ENCODE data around the gene HDAC9.

The HDAC9 gene

DNA sequence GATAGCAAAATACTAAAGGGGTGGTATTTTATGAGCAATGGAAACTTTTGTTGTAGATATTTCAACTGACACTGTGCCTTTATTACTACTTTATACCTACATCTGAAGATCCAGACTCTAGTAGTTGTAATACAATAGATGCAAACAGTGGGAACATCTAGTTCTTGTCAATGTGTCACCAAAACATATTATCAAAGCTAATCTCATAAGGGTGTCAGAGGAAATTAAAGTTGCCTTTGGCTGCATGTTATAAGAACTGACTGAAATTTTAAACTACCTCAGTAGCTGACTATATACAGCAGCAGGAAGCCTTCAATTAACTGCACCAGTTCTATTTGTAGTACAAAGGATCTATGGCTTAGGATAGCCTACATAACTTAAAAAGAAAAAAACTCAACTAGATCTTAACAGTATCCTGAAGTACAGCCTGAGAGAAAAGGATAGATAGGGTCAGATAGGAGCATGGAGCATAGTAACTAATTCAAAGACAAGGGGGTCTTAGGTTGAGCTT lies 30.9 kb downstream of the HDAC9 start:
- no peak for DNase-seq (ENCODE audit: low read depth)

DNA sequence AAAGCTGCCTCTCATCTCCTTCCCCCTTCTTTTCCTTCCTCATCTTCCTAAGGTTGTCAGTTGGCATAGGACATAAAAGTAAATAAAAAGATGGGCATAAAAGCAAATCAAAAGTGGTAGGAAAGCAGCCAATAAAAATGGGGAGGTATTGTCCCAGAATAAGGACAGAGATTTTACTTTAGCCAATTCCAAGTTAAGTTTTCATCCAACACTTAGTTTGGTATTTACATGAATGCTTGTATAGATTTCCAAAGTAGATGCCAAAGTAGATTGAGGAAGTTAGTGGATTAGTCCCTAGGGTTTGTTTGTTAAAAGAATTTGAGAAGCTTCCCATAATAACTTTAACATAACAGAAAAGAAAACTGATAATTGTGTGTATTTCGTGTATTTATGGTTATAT lies 33.7 kb downstream of the HDAC9 start:
- no peak for DNase-seq (ENCODE audit: low read depth)

DNA sequence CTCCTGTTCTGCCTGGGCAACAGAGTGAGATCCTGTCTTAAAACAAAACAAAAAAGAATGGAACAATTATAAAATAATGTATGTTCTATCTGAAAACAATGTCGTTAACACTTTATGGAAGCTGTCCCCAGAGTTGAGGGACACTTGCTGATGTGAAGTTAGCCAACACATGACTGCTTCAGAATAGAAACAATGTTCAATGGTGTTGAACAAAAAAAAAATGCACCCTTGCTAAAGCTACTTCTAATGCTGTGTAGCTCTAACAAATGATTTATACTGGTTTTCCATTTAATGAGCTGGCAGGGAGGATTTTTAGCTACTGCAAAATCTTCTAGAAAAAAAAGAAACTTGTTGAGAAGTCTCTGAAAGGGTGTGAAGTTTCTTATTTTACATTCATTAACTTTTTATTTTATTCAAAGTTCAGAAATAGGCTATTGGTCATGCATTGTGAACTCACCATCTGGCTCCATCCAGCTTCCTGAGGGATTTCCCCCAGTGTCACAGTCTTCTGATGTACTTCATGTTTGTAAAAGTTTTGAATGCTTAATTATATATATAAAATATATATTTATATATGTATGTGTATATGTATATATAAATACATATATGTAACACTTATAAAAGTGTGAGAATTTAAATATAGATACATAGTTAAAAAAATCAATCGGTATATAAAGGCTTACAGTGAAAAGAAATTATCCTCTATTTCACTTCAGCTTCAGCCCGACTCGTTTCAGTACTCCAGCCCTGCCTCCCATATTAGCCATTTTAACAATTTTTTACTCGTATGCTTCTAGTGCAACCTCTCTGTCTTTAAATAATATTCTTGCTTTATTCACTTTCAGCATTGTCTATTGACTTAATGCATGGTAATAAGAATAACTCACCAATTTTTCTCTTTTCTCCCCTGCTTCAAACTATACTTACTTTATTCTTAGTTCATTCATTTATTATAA lies 35.0 kb downstream of the HDAC9 start:
- DNase-seq (ENCODE audit: low read depth) = no peak

DNA sequence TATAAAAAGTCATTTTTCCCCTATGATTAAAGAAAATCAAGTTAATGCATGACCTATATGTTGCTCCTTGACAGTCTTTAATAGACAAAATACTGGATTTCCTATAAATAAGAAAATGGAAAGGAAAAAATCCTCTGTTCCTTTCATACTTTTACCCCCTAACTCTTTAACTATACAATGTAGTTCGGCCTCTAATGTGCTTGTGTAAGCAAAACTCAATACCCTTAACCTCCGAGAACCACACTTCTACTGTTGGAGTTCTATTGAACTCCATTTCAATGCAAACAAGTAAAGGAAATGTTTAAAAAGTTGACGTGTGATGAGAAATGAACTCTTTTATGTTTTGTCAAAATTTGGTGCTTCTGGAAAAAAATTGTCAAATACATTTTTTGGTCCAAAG lies 36.0 kb downstream of the HDAC9 start:
- no peak for DNase-seq (ENCODE audit: low read depth)

DNA sequence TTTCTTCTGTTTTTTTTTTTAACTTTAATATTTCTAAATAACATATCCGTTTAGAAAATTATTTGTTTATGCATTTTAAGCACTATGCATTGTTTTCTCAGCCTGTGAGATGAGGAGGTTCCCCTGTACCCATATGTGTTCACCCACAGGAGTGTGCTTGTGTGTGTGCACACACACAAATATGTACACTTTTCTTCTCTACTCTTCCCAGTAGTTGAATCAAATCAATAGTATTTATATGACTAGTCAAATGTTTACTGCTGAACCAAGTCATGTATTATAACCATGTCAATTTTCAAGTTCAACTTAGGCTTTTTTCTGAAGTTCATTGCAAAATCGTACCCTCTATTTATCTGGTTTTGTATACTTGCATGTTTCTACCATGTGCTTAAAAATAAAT lies 37.3 kb downstream of the HDAC9 start:
- no peak for DNase-seq (ENCODE audit: low read depth)

DNA sequence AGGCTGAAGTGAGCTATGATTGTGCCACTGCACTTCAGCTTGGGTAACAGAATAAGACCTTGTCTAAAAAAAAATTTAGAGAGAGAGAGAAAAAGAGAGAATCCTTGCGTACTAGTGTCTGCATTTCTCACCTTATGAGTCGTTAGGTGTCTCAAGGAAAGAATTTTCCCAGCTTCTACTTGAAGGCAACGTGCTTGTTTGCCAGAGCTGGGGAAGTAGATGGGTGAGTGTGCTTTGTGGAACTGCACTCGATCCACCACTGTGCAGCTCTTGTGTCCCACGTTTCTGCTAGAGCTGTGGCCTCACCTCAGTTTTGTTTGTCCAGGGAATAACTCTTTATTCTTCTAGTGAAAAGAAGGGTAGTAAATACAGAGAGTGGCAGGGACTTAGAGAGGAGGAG lies 38.9 kb downstream of the HDAC9 start:
- DNase-seq (ENCODE audit: low read depth) = no peak

DNA sequence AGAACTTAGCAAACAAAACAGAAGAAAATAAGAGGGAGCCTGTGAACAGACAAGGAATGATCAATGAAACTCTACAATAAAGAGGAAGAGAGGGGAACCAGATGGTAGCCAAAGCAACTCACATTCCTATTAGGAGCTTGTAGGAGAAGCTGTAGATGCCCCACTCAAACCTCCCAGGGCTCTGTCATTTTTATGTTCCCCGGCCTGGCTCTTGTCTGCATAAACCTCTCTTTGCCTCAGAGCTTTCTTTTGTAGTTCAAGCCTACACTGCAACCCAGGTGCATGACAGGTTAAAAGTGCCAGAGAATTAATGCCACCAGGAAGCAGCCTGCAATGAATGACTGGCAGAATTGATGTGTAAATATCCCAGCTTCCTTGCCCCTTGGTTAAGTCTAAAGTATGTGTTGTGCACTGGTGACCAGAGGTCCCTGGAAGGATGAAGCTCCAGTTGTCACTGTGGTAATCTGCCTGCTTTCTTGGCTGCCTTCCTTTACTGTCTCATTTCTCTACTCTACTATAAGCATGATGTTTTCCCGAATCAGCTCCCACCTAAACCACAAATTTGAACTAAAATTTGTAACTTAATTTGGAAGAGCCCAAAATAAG lies 40.4 kb downstream of the HDAC9 start:
- no peak for DNase-seq (ENCODE audit: low read depth)

DNA sequence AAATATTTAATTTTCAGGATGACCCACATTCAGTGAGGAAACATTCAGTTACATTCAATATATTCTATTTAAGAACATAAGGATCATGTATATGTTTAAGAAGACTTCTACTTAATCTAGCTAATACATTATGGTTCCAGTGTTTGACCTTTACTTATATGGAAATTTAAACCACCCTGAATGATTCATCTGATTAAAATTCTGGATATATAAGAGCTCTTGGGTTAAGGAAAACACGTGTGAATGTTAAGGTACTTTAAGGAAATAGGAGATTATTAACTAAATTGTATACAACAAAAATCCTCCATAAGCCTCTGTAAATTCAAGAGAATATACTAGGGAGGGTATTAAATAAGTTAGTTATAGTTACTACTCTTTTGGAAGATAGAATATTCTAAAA lies 40.9 kb downstream of the HDAC9 start:
- DNase-seq (ENCODE audit: low read depth) = peak; percentile 61

DNA sequence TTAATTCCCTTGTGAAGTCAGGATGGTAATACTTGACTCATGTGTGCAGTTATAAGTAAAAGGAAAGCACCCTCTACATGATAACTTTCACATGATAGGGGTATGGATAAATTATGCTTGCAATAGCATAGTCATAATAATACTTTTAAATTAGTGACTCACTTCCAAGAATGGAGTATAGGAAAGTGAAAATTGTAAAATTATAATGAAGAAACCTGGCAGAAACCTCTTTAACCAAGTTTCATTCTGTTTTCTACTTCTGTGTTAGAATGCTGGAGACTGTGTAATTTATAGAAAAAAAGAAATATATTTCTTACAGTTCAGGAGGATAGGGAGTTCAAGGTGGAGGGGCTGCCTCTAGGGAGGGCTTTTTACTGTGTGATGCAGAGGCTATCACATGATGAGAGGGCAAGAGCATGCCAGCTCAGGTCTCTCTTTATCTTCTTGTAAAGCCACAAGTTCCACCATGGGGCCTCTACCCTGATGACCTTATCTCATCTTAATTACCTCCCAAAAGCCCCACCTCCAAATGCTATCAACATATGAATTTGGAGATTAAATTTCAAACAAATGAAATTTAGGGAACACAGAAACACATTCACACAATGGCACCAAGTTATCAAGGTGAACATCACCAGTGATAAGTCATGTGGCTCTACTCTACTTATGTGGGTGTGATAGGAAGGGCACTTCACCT lies 43.2 kb downstream of the HDAC9 start:
- DNase-seq (ENCODE audit: low read depth) = no peak

DNA sequence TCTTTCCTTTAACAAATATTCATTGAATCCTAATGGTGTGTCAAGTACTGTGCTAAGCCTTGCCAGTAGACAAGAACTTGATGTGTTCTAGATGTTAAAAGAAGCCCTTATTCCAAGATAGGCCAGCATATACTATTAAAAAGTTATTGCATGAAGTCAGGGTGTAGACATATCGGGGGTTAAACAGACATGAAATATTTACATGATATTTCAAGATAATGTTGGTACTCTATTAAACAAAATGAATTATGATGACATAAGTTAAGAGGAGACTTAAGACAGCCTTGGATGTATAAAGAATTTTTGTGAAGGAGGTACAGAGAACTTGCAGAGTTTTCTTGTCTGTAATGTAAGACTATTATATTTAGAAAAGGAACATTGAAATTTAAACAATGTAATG lies 44.8 kb downstream of the HDAC9 start:
- no peak for DNase-seq (ENCODE audit: low read depth)

DNA sequence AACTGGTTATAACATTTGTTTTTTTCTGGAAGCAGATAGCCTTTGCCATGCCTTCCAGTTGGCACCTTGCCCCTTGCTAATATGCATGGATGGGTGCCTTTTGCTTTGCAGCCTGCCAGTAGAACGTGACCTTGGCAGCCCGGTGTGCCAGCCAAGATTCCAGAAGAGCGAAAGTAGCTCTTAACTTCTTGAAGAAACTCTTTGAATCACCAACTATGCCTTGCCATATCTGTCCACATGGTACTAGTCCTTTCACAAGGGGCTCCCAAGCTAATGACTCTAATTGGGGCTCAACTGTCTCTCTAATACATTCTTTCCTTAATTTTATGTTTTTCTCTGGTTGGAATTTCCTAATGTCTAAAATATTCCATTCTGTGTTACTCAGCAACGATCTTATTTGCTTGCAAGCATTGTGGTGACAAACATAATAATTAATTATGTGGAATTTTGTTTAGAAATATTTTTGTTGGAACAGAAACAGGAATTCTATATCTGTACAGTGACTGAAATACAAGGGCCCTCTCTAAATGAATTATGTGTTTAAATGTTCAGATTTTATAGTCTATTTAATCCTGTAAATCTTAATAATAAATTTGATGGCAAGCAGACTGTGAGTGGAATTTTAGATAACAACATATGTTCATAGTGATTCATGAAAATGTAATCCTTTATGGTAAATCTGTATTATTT lies 45.8 kb downstream of the HDAC9 start:
- DNase-seq (ENCODE audit: low read depth) = no peak

DNA sequence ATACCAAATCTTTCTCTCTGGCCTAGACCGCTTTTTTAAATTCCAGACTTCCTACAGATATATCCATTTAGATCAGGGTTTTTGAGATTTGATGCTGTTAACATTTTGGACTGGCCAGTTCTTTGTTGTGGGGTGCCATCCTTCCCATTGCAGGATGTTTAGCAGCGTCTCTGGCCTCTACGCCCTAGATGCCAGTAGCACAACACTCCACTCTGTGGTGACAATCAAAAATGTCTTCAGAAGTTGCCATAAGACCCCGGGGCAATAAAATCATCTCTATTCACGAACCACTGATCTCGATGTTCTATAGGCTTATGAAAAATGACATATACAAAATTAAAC lies 46.3 kb downstream of the HDAC9 start:
- no peak for DNase-seq (ENCODE audit: low read depth)

DNA sequence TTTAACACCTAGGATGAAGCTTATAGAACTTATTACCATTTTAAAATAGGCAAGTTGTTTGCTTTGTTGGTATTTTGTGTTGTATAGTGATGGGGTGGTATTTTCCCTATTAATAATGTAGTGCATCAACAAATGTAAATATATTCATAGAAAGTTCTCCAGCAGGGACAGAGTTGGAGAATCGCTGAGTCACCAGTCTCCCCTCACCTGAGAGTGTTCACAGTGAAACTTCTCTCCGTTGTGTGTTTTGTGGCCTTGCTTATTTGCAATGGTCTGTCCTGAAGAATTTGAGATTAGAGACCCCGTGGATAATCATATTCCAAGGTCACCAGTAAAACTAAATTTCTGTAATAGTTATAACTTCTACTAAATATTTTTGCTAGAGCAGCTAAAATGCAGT lies 51.0 kb downstream of the HDAC9 start:
- DNase-seq (ENCODE audit: low read depth) = no peak

DNA sequence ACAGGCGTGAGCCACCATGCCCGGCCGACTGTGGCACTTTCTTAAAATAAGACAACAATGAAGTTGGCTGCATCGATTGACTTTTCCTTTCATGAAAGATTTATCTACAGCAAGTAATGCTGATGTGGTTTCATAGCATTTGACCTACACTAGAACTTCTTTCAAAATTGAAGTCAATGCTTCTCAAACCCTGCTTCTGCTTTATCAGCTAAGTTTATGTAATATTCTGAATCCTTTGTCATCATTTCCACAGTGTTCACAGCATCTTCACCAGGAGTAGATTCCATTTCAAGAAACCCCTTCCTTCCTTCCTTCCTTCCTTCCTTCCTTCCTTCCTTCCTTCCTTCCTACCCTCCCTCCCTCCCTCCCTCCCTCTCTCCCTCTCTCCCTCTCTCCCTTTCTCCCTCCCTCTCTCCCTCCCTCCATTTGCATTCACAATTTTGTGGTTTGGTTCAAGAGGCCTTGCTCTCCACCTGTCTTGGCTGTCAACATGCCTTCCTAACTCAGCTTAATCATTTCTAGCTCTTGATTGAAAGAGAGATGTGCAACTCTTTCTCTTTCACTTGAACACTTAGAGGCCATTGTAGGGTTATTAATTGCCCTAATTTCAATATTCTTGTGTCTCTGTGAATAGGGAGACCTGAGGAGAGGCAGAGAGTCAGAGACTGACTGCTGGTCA lies 52.1 kb downstream of the HDAC9 start:
- no peak for DNase-seq (ENCODE audit: low read depth)

DNA sequence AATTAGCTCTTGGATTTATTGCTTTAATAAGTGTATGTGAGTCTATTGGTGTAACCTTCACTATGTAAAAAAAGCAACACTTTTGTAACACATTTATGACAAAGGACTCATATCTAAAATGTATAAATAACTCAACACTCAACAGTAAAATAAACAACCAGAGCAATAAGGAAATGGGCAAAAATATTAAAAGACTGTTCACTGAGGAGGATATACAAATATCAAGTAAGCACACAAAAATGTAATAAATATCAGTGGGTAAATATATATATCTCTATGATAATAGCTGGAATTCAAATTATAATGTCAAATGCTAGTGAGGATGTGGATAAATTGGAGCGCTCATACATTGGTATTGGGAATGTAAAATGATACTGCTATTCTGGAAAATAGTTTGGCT lies 53.0 kb downstream of the HDAC9 start:
- no peak for DNase-seq (ENCODE audit: low read depth)

DNA sequence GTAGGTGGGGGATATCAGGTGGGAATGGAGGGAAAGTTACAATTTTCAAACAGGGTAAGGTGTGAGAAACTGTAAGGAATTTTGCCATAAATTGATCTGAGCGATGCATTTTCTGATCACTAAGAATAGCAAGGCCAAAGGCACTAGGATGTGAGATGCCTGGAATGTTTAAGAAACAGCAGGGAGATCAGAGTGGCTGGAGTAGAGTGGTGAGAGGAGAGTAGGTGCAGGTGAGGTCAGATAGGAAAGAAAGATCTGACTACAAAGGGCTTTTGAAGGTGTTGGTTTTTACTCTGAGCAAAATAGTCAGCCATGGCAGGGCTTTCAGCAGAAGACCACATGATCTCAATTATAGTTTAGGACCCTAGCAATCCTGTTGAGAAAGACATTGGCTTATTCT lies 55.0 kb downstream of the HDAC9 start:
- DNase-seq (ENCODE audit: low read depth) = no peak

DNA sequence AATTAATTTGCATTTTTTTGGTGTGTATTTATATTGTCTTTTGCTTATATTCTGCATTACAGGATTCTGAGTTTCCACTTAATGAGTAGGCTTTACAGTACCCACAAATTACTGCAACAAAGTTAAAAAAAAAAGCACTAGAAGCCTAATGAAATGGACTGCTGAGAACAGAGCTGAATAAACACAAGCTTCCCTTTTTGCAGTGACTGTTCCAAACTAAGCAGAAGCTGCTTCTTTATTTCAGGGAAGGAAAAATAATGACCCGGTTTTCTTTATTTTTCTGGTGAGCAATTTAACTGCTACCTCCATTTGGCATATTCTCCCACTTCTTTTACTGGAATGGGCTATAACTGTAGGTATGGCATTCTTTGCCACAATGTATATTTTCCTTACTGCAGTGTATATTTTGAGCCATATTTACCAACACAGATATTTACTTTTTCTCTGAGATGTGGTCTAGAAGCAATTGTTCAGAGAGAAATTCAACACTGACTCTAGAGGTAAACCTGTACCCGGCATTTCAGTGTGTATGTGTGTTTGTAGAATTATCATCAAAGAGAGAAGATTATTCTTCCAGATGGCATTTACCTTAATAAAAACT lies 56.9 kb downstream of the HDAC9 start:
- no peak for DNase-seq (ENCODE audit: low read depth)

DNA sequence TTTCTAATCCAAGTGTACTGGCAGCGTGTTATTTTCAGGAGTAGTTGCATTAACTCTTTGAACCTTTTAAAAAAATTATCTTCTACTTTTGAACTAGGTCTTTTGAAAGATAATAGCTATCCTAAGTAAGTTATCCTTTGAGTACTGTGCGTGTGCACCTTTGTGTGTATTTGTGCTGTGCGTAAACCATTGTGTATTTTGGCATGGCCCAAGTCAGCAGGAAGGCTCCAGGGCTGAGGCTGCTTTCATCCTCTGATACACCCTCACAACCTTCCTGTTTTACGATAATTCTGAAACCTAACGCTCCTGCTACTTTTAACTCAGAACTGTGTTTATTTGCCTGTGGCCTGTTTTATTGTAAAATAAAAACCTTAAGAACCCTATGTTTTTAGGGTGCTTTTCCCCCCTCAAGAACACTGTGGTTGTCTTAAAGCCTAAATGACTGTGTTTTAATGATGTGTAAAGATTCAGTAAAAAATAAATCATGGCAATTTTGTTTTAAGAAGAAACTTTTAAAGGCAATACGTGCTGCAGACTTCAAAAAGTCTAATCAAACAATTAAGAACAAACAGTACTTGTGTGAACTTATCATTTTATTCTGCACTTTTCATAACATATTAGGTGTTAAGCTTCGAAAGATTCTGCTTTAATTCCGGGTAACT lies 57.5 kb downstream of the HDAC9 start:
- DNase-seq (ENCODE audit: low read depth) = no peak

DNA sequence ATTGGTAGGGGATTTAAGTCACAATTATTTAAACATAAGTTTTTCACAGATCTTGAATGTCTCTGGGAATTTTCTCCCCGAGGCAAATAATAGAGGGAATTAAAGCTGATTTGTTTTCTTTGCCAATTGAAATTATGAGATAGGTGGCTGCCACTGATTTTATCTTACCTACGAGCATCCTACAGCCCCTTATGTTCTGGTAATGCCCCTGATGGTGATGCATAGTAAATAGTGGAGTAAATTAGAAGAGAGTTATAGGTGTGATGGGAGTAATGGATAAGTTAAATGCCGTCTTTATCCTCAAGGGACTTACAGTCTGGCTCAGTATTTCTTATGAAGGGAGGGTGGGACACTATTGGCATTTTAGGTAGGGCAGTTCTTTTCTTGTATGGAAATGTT lies 58.1 kb downstream of the HDAC9 start:
- DNase-seq (ENCODE audit: low read depth) = no peak

DNA sequence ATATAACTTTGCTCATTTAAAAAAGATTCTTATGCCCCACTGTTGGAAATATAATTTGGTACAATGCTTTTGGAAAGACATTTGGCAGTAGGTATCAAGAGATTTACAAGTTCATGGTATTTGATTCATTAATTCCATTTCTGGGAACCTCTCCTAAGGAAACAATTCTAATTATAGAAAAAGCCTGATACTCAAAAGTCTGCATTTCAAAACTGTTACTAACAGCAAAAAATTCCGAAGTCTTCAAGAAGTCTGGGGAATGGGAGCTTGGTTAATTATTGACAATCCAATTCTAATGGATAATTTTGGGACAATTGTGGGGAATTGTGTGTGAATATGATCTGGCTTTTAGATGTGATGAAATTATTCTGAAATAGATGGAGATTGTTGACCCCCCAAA lies 59.6 kb downstream of the HDAC9 start:
- no peak for DNase-seq (ENCODE audit: low read depth)

DNA sequence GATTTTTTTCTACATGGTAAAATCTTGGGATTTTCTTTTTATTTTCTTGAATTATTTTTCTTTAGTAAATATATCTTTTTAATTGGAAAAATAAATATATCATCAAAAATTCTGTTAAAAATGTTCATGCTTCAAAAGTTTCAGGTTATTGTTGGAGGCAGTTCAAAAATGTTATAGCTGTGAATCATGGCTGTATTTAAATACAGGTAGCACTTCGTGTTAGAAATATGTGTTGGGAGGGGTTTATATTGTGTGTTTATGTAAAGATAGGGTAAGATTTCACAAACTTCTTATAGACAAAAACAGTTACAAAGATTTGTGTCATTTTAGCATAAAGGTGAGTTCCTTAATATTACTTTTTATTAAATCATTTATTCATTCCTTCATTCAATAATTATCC lies 60.4 kb downstream of the HDAC9 start:
- no peak for DNase-seq (ENCODE audit: low read depth)
